ENCODE data around the gene HIVEP3.

- TF ChIP-seq E2F1 (CRISPR knock-in tag; IDR thresholded peaks at IDR 0.05) (no peak), ZNF423 (CRISPR knock-in tag; IDR thresholded peaks at IDR 0.05) (no peak), CTCF (IDR thresholded peaks at IDR 0.05) (no peak), E2F5 (CRISPR knock-in tag; IDR thresholded peaks at IDR 0.05) (no peak), NR2C2 (CRISPR knock-in tag; IDR thresholded peaks at IDR 0.05) (no peak), NFE2L1 (CRISPR knock-in tag; IDR thresholded peaks at IDR 0.05) (no peak), ZNF281 (CRISPR knock-in tag; IDR thresholded peaks at IDR 0.05) (no peak), MYBL2 (CRISPR knock-in tag; IDR thresholded peaks at IDR 0.05) (no peak), ESRRA (CRISPR knock-in tag; IDR thresholded peaks at IDR 0.05; ENCODE audit: borderline replicate concordance) (no peak), TP53 (CRISPR knock-in tag; IDR thresholded peaks at IDR 0.05) (no peak), PRRX2 (CRISPR knock-in tag; IDR thresholded peaks at IDR 0.05) (no peak), ZNF263 (CRISPR knock-in tag; IDR thresholded peaks at IDR 0.05; ENCODE audit: low read depth) (no peak), EMX1 (CRISPR knock-in tag; IDR thresholded peaks at IDR 0.05) (no peak)
Measured at GRCh38 chr1:41806472-41807155, 112.1 kb downstream of the HIVEP3 start.

All from WTC11 (cell line).